K562 (cell line): ENCODE data around the gene FAM174C. TPM values are rescaled to one million over a fixed set of nuclear protein-coding genes. Genes with fewer than 3 reads are reported as not detected.
A peak's percentile ranks its signal among the peaks of the same experiment; 100 is the strongest.

ENCODE experiments used
- C11orf30 ChIP-seq: fragments of 450-650 bp; IDR thresholded peaks from 2 replicates; pipeline ENCODE4 v1.6.1; 2016; ENCODE audit warnings: low read depth, mild to moderate bottlenecking
- ELF2 ChIP-seq: fragments of 250-450 bp; sonication (Bioruptor Pico); IDR thresholded peaks from 2 replicates; pipeline ENCODE4 v1.5.0; 2021; ENCODE audit warnings: mild to moderate bottlenecking
- ETV1 ChIP-seq: fragments of 450-650 bp; conservative IDR thresholded peaks from 2 replicates; pipeline ENCODE4 v1.6.1; 2016; ENCODE audit warnings: missing genetic modification characterization, control low read depth, low read depth, missing compliant biosample characterization
- KDM4B ChIP-seq, 2 experiments: fragments of 450-650 bp in 1 of 2; sonication (generic) in 1 of 2; IDR thresholded peaks; 2 replicates each; pipeline ENCODE4 v1.6.1; 2016 to 2017; ENCODE audit warnings: borderline replicate concordance in 2 of 2, antibody characterized with exemption in 1 of 2, low read depth in 1 of 2, mild to moderate bottlenecking in 1 of 2
- SAP30 ChIP-seq: fragments of 200-600 bp; sonication (generic); IDR thresholded peaks from 2 replicates; pipeline ENCODE4 v1.6.1; 2012; ENCODE audit warnings: borderline replicate concordance, low read depth, mild to moderate bottlenecking, moderate library complexity, low read length, control low read depth, inconsistent platforms; ENCODE audit not compliant: insufficient read depth, poor library complexity, severe bottlenecking
- polyA plus RNA-seq, 8 experiments: library from polyadenylated mRNA; depleted of rRNA in 4 of 8; stranded (reverse) in 5 of 8; unstranded in 3 of 8; fragments of >200 nt; fragmentation: Nextera tagmentation in 2 of 8; fragmentation: Illumina TruSeq in 1 of 8; extraction: Ambion mirVana in 2 of 8; extraction: Trizol in 1 of 8; gene quantifications; 2 replicates each; pipeline versions ENCODE4 v1.2.1 to v1.2.3, GENCODE V29; 2011 to 2014; ENCODE audit warnings: inconsistent platforms in 1 of 8, missing spikeins in 1 of 8
- total RNA-seq, 7 experiments: library from RNA; depleted of rRNA in 6 of 7; stranded (reverse); fragments of >200 nt in 6 of 7; fragmentation: Illumina TruSeq in 2 of 7; extraction: Trizol in 2 of 7; gene quantifications; 2 replicates each; pipeline versions ENCODE4 v1.2.1 to v1.2.3, GENCODE V29; 2011 to 2021; ENCODE audit warnings: low replicate concordance in 1 of 7
- TF ChIP-seq, protein P1 (sequence below): fragments of 250-450 bp; sonication (Bioruptor Pico); IDR thresholded peaks from 2 replicates; pipeline ENCODE4 v1.8.0; 2022; ENCODE audit warnings: inconsistent platforms
- TF ChIP-seq, protein P2 (sequence below): sonication (generic); formaldehyde crosslinking; IDR thresholded peaks from 2 replicates; pipeline ENCODE4 v1.8.1; 2022; ENCODE audit warnings: missing genetic modification reagents
- TF ChIP-seq, protein P3 (sequence below): fragments of 450-650 bp; IDR thresholded peaks from 2 replicates; pipeline ENCODE4 v1.6.1; 2017; ENCODE audit warnings: antibody characterized with exemption, mild to moderate bottlenecking
- TF ChIP-seq, protein P4 (sequence below): sonication (generic); formaldehyde crosslinking; IDR thresholded peaks from 2 replicates; pipeline ENCODE4 v1.8.0; 2023; ENCODE audit warnings: missing genetic modification reagents, mild to moderate bottlenecking, borderline replicate concordance

Gene FAM174C
- total and polyA plus RNA-seq, 9 of the 15 experiments (the other 6 are each of a cell fraction or from before 2014, with no cell fraction given) = 0.66 to 89.6 (median 20.3) TPM

DNA sequence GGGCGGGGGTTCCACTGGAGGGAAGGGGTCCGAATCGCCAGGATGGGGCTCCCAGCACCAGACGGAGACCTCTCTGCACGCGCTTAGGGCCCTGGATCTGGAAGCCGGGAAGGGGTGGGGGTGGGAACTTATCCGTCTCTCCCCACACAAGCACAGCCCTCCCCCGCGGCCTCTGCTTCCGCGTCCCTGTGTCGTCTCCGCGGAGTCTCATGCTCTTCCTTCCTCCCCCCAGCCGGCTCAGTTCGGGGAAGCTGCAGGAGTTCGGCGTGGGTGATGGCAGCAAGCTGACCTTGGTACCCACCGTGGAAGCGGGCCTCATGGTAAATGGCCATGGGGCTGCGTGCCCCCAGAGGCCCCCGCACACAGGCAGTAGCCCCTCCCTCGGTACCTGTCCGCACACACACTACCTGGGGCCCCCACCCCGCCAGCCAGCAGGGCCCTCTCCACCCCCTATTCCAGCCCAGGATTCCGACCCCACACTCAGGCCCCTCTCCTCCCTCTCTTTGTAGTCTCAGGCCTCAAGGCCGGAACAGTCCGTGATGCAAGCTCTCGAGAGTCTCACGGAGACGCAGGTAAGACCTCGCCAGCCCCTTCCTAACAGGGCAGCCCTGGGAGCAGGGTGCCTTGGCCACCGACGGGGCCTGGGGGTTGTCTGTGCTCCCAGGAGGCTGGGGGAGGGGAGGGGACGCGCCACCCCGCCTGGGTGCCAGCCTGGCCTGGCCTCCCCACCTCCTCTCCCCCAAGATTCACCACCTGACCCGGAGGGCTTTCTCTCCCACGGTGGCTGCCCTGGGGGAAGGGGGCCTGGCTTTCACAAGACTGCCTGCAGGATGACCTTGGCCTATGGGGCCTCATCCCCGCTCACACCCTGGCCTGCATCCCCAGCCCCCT is 23.8 kb upstream of the FAM174C start (continued):
- TF ChIP-seq, protein P1, sequence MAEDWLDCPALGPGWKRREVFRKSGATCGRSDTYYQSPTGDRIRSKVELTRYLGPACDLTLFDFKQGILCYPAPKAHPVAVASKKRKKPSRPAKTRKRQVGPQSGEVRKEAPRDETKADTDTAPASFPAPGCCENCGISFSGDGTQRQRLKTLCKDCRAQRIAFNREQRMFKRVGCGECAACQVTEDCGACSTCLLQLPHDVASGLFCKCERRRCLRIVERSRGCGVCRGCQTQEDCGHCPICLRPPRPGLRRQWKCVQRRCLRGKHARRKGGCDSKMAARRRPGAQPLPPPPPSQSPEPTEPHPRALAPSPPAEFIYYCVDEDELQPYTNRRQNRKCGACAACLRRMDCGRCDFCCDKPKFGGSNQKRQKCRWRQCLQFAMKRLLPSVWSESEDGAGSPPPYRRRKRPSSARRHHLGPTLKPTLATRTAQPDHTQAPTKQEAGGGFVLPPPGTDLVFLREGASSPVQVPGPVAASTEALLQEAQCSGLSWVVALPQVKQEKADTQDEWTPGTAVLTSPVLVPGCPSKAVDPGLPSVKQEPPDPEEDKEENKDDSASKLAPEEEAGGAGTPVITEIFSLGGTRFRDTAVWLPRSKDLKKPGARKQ (CRISPR knock-in tag) = no peak
- TF ChIP-seq ELF2 (CRISPR knock-in tag) (0 out of 2 replicates have a peak, but pooled peaks have one; percentile 37), C11orf30 (no peak), KDM4B (IDR thresholded peaks at IDR 0.05; ENCODE audit: borderline replicate concordance in 2 of 2, low read depth in 1 of 2) (0 out of 4 replicates have a peak, but pooled peaks of 1 of the 2 experiments have one; percentile 8), ETV1 (peak; percentile 45; the same call in 1 of the 2 replicates), SAP30 (peak; percentile 68)
- TF ChIP-seq, protein P2, sequence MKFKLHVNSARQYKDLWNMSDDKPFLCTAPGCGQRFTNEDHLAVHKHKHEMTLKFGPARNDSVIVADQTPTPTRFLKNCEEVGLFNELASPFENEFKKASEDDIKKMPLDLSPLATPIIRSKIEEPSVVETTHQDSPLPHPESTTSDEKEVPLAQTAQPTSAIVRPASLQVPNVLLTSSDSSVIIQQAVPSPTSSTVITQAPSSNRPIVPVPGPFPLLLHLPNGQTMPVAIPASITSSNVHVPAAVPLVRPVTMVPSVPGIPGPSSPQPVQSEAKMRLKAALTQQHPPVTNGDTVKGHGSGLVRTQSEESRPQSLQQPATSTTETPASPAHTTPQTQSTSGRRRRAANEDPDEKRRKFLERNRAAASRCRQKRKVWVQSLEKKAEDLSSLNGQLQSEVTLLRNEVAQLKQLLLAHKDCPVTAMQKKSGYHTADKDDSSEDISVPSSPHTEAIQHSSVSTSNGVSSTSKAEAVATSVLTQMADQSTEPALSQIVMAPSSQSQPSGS (CRISPR knock-in tag) = no peak
- TF ChIP-seq, protein P3, sequence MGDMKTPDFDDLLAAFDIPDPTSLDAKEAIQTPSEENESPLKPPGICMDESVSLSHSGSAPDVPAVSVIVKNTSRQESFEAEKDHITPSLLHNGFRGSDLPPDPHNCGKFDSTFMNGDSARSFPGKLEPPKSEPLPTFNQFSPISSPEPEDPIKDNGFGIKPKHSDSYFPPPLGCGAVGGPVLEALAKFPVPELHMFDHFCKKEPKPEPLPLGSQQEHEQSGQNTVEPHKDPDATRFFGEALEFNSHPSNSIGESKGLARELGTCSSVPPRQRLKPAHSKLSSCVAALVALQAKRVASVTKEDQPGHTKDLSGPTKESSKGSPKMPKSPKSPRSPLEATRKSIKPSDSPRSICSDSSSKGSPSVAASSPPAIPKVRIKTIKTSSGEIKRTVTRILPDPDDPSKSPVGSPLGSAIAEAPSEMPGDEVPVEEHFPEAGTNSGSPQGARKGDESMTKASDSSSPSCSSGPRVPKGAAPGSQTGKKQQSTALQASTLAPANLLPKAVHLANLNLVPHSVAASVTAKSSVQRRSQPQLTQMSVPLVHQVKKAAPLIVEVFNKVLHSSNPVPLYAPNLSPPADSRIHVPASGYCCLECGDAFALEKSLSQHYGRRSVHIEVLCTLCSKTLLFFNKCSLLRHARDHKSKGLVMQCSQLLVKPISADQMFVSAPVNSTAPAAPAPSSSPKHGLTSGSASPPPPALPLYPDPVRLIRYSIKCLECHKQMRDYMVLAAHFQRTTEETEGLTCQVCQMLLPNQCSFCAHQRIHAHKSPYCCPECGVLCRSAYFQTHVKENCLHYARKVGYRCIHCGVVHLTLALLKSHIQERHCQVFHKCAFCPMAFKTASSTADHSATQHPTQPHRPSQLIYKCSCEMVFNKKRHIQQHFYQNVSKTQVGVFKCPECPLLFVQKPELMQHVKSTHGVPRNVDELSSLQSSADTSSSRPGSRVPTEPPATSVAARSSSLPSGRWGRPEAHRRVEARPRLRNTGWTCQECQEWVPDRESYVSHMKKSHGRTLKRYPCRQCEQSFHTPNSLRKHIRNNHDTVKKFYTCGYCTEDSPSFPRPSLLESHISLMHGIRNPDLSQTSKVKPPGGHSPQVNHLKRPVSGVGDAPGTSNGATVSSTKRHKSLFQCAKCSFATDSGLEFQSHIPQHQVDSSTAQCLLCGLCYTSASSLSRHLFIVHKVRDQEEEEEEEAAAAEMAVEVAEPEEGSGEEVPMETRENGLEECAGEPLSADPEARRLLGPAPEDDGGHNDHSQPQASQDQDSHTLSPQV = peak; percentile 54; the same call in 1 of the 2 replicates
- TF ChIP-seq, protein P4, sequence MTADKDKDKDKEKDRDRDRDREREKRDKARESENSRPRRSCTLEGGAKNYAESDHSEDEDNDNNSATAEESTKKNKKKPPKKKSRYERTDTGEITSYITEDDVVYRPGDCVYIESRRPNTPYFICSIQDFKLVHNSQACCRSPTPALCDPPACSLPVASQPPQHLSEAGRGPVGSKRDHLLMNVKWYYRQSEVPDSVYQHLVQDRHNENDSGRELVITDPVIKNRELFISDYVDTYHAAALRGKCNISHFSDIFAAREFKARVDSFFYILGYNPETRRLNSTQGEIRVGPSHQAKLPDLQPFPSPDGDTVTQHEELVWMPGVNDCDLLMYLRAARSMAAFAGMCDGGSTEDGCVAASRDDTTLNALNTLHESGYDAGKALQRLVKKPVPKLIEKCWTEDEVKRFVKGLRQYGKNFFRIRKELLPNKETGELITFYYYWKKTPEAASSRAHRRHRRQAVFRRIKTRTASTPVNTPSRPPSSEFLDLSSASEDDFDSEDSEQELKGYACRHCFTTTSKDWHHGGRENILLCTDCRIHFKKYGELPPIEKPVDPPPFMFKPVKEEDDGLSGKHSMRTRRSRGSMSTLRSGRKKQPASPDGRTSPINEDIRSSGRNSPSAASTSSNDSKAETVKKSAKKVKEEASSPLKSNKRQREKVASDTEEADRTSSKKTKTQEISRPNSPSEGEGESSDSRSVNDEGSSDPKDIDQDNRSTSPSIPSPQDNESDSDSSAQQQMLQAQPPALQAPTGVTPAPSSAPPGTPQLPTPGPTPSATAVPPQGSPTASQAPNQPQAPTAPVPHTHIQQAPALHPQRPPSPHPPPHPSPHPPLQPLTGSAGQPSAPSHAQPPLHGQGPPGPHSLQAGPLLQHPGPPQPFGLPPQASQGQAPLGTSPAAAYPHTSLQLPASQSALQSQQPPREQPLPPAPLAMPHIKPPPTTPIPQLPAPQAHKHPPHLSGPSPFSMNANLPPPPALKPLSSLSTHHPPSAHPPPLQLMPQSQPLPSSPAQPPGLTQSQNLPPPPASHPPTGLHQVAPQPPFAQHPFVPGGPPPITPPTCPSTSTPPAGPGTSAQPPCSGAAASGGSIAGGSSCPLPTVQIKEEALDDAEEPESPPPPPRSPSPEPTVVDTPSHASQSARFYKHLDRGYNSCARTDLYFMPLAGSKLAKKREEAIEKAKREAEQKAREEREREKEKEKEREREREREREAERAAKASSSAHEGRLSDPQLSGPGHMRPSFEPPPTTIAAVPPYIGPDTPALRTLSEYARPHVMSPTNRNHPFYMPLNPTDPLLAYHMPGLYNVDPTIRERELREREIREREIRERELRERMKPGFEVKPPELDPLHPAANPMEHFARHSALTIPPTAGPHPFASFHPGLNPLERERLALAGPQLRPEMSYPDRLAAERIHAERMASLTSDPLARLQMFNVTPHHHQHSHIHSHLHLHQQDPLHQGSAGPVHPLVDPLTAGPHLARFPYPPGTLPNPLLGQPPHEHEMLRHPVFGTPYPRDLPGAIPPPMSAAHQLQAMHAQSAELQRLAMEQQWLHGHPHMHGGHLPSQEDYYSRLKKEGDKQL (CRISPR knock-in tag) = no peak
